GM18511 (cell line): ENCODE data around the gene LAMP2.
A peak's percentile ranks its signal among the peaks of the same experiment; 100 is the strongest.
"Not testable (repeated sequence)": the region's sequence is repeated elsewhere in the genome, so short reads cannot be mapped to it uniquely, and the experiment has no call there.

Experiments used
- ATAC-seq: cut with Tn5 transposase; IDR thresholded peaks from one replicate; pipeline ENCODE4 v1.9.1; 2021; ENCODE audit warnings: mild to moderate bottlenecking, moderate library complexity; ENCODE audit not compliant: unreplicated experiment

Gene LAMP2

DNA sequence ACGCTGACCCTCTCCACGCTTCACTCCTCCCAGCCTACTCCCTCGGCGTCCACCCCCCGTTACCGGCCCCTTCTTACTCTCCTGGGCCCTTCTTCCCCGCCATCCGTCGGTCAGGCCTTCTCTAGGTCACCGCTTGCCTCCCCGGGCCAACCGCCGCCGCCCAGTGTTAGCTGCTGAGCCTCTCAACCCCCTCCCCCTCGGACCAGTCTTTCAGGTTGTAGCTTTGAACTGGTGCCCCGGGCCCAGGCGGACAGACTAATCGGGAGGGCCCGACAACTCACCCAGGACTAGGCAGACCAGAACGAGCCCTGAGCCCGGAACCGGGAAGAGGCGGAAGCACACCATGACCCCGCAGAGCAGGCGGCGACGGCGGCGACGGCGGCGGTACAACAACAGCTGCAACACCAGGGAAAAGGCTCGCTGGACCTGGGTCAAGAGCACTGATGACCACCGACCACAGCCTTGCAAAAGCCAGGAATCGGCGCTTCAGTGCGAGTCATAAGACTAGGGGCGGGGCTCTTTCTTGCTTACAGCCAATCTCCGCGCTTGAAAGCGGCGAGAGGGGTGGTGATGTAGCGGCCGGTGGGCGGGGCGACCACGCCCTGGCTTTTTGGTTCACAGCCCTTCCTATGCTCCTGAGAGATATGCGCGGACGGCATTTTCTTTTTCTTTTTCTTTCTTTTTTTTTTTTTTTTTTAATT is at the start of gene LAMP2:
TSS of gene LAMP2 (minus strand) at position 472 of the 701 bp plus-strand sequence. CDS start at position 345, 127 bp downstream.
- ATAC-seq, result peak; percentile 95

DNA sequence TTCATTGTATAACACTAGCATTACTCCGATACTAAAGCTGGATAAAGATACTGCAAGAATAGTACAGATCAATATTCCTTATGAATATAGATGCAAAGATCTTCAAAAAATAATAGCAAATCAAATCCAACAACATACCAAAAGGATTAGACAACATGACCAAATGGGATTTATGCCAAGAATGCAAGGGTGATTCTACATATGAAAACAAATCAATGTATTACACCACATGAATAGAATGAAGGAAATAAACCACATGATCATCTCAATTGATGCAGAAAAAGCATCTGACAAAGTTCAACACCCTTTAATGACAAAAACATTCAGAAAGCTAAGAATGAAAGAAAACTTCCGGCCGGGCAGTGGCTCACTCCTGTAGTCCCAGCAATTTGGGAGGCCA is 48.8 kb upstream of the LAMP2 start:
- ATAC-seq, result no peak

DNA sequence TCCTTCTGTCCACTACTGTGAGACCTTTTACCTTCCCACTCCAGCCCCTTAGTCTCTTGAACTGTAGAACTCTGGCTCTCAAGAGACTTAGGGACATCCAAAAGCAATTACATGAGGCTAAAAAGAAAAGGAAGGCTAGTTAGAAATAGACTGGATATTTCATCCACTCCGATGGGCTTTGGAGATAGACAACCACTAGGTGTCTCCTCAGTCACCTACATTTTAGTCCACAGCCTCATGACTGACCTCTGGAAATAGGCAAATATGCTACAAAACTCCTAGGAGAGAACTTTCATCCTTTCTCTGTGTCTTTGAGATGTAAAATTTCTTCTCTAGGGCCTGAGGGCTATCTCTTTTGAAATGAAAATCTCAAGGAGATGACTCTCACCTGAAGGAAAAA is 45.1 kb upstream of the LAMP2 start:
- no peak for ATAC-seq

DNA sequence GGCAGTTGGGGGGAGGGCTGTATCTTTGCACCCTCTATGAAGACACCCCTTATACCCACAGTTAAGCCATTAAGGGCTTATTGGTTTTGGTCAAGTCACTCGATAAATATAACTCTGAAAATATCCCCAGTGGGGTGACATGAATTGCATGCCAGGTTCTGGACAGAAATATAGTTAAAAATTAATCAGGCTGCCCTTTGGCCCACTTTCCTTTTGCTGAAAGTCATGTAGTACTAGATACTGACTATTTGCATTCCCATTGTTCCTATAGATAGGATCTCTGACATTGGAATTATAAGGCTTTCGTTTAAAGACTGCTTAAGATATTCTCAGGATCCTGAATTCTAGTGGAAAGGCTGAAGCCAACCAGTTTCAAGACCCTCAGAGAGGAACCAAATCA is 43.5 kb upstream of the LAMP2 start:
- ATAC-seq, result no peak

DNA sequence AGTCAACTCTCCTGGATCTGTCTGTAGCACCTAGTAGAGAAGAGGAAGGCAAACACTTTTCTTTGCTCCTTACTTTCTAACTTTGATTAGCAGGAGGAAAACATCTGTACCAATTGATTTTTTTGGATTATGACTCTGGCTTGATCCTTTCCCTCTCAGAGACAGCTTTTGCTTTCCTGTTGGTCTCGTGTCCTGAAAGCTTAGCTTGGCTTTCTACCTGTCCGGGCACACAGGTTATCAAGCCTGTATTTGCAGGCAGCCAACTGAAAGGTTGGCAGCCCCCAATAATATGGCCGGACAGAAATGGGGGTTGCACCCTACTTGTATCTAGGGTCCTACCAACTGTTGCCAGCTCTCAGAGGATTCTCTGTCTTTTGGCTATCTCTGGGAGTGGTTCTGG is 43.1 kb upstream of the LAMP2 start:
- no peak for ATAC-seq

DNA sequence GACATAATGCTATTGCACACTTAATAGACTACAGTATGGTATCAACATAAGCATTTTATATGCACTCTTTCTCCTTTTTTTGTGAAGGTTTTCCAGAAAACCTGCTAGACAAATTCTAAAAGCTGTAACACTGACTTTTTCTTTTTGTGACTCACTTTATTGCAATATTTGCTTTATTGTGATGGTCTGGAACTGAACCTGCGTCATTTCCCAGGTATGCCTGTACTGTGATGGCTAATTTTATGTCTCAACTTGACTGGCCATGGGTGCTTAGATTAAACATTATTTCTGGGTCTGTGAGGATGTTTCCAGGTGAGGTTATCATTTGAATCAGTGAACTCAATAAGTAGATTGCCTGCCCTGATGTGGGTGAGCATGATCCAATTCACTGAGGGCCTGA is 35.5 kb upstream of the LAMP2 start:
- ATAC-seq, result no peak

DNA sequence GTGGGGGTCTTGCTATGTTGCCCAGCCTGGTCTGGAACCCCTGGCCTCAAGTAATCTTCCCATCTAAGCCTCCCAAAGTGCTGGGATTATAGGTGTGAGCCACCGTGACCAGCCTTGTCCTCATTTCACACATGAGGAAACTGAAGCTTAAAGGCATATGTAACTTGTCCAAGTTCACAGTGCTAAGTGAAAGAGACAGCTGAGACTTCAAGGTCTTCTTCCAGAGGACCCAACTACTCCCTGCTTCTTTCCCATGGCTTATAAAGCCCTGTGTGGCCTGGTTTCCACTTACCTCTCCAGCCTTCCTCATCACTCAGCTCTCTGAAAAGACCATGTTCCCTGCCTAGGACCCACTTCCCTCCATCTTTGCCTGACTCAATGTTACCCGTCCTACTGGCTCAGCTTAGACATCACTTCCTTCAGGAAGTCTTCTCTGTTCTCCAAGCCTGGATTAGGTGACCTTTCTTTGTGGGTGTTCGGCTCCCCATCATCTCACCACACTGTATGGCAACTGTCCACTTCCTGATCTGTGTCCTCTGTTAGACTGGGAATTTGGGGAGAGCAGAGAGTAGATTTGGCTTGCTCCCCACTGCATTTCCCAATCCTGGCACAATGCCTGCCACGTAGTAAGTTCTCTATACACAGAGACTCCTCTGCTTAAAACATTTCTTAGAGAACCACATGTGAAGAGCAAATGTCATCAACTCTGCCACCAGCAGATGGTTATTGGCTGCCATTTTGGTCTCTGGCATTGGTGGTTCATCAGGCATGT is 30.4 kb upstream of the LAMP2 start:
- ATAC-seq, result no peak

DNA sequence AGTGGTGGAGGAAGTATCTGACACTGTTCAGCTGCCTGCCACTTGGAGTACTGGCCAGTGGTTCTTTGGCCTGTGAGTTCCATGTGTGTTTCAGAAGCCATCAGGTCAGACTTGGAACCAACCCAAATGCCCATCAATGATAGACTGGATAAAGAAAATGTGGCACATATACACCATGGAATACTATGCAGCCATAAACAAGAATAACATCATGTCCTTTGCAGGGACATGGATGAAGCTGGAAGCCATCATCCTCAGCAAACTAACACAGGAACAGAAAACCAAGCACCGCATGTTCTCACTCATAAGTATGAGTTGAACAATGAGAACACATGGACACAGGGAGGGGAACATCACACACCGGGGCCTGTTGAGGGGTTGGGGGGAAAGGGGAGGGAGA is 21.0 kb upstream of the LAMP2 start:
- not testable (repeated sequence) for ATAC-seq

DNA sequence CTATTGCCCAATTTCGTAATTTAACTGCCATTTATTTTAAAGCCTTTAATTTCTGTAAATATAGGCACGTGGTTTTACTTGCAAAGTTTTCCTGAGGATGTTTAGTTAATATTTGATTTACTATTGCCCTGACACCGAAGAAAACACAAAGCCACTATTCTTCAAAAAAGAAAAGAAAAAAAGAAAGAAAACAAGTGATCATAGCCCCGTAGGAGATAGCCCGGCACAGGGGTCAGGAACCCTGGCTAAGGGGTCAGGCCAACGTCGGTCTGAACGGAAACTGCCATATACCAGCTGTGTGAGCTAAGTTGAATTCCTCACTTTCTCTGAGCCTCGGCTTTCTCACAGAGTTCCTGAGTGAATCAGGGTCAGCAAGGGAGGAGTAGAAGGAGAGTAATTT is 17.7 kb upstream of the LAMP2 start:
- no peak for ATAC-seq

DNA sequence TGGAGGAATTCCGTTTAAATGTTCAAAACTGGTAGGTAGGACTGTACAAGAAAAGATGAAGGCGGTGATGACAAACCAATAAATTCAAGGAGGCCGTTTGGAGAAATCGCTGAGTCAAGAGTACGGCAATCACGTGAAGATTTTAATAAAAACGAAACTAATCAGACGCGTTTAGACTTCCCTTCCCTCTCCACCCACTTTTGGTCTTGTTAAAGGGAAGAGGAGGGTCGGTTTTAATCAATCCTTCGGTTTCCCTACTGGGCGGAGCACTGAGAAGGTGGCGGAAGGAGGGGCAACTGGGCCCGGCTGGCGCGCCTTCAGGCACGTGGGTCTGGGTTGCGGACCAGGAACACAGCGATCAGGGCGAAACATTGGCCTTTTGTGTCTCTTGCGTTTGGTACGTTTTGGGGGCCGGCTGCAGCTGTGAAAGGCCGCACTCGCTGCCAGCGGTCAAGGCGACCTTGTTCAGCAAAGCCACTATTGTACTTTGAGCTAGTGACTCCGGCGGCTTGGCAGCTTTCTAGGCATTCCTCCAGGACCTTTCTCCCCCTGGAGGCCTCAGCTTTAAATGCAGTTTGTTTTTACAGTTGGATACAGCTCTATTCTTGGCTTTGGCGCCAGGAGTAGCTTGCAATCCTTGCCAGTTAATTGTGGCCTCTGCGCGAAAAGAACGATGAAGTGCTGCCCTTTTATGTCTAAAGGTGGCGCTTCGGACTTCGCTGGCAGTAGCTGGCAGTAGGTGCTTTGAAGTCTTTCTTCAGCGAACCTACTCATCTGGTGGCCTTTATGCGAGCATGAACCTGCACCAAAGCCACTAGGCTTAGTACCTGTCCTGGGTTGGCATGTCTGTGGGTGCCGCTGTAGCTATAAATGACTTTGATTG is 16.8 kb upstream of the LAMP2 start:
- peak; percentile 81 for ATAC-seq

DNA sequence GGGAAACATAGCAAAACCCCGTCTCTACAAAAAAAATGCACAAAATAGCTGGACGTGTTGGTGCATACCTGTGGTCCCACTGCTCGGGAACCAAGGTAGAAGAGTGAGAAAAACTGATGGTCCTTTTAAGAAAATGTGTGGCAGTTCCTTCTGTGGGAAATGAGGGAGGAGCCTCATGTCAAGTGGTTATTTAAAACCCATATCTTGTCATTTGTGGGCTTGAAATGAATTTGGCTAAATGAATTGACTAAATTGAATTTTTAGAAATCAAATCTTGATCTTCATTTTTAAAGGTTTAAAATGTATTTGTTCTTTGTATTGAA is 16.2 kb upstream of the LAMP2 start:
- peak; percentile 8 for ATAC-seq

DNA sequence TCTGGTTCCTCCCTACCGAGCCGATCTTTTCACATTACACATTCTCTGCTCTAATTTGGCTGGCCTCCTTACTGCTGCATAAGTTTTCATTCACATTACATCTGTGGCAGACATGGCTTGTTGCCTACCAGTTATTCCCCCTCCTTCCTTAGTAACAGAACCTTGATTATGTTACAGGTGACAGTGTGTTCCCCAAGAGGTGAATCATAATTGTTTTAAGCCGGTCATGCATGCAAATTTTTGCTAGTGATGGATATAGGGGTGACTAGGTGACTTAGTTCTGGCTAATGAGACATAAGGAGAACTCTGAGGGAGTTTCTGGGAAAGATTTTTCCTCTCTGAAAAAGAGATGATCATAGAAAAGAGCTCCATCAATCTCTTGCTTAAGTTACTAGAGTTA is 8.4 kb upstream of the LAMP2 start:
- no peak for ATAC-seq

DNA sequence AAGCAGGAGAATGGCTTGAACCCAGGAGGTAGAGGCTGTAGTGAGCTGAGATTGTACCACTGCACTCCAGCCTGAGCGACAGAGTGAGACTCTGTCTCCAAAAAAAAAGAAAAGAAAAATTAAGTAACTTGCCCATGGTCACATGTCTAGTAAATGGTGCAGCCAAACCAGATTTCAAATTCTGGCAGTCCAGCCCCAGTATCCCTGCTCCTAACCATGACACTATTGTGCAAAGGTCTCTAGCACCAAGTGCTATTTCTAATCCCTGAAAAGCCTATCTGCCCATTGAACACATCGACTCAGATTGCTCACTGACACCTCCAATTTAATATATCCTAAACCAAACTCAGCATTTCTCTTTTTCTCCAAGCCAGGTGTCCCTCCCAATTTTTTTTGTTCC is 7.6 kb upstream of the LAMP2 start:
- ATAC-seq, result no peak

DNA sequence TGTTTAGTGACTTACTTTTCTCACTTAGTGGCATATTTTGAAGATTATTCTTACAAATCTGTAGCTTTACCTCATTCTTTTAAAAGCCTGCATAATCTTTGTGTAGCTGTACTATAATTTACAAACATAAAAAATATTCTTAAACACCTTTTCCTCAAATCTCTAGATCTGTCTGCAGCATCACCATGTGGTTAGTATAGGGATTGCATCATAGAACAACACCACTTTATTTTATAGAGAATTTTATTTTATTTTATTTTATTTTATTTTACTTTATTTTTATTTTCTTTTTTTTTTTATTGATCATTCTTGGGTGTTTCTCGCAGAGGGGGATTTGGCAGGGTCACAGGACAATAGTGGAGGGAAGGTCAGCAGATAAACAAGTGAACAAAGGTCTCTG is 6.4 kb upstream of the LAMP2 start:
- not testable (repeated sequence) for ATAC-seq

DNA sequence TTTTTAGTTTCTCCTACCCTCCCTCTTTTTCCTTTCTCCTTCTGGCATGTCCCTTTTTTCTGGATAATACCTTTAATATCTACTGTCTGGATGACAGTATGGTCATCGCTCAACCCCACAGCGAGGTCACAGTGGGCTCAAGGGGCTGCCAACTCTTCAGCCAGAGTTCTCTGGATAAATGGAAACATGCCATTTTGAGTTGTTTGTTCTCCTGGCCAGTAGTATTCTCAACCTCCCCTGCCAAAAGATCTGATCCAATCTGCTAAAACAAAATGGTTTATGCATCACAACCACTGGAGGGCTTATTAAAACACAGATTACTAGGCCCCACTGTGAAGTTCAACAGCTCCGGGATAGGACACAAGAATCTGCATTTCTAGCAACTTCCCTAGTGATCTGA is 5.0 kb upstream of the LAMP2 start:
- ATAC-seq, result no peak

DNA sequence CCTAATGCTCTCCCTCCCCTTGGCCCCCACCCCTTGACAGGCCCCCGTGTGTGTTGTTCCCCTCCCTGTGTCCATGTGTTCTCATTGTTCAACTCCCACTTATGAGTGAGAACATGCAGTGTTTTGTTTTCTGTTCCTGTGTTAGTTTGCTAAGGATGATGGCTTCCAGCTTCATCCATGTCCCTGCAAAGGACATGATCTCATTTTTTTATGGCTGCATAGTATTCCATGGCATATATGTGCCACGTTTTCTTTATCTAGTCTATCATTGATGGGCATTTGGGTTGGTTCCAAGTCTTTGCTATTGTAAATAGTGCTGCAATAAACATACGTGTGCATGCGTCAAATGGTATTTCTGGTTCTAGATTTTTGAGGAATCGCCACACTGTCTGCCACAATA is 561 bp upstream of the LAMP2 start:
- peak; percentile 22 for ATAC-seq

DNA sequence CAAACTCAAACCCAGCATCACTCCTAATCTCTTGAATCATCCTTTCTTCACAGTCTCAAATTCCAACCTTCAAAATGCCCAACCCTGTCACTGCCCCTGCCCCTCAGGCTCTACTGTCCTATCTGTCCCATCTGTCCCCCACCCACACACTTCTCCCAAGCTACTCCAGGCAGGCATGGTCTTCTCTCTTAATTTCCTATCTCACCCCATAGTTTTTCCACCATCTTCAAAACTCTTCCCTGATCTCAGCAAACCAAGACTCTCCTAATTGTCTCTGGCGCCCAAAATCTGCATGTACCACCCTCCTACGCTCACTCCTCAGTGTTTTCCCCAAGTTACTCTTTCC is 644 bp downstream of the LAMP2 start:
- no peak for ATAC-seq

DNA sequence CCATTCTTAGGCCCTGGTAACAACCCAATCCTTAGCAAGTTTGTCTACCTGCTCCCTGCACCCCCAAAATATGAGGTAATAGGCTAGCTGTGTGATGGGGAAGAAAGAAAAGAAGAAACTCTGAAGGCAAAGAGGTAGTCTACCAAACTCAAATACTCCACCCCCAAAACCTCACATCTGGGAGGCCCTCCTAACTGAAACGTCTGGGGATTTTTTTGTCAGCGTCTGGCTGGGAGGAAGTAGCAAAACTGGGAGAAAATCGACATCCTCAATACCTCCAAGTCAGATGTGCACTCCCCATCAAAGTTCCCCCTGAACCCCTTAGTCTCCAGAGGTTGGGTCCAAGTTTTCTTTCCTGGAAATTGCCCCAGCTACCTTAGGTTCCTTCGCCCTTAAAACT is 1.0 kb downstream of the LAMP2 start:
- ATAC-seq, result no peak

DNA sequence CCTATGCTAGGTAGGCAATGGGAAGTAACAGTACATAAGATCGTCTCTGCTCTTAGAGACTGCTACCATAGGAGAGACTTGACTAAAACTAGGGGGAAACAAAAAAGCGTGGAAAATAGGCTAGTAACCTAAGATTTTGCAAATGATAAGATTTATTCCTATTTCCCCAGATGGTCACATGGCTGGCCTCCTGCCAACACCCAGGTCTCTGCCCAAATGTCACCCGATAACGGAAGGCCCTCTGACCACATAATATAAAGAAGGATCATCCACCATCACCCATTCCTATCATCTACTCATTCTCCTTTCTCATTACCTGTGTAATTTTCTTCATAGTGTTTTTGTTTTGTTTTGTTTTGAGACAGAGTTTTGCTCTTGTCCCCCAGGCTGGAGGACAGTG is 4.7 kb downstream of the LAMP2 start:
- no peak for ATAC-seq

DNA sequence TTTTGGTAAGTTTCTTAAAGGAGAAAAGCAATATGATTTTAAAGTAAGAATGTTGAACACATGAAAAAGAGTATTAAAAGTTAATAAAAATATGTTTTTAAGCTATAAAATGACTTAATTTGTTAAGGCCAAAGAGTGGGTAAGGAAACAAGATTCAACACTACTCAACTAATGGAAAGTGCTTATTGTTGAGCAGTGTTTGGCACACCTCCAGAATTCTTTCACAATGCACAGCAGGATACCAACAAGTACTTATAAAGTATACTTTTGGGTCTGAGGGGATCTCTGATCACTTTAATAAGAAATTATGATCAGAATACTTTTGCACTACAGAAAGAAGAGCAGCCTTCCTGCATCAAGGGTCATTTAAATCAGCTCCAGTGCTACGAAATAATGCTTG is 5.9 kb downstream of the LAMP2 start:
- no peak for ATAC-seq

DNA sequence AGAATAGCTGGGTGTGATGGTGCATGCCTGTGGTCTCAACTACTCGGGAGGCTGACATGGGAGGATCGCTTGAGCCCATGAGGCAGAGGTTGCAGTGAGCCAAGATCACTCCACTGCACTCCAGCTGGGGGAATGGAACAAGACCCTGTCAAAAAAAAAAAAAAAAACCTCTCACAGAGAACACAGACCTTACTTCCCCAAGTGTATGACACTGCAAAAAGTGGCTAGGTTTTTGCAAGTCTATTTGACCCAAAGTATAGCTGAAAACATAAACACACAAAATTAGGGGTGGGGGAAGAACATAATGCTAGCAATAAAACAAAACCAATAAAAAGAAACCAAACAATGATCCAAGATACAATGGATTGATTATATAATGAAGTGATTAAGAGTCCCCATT is 6.7 kb downstream of the LAMP2 start:
- no peak for ATAC-seq

DNA sequence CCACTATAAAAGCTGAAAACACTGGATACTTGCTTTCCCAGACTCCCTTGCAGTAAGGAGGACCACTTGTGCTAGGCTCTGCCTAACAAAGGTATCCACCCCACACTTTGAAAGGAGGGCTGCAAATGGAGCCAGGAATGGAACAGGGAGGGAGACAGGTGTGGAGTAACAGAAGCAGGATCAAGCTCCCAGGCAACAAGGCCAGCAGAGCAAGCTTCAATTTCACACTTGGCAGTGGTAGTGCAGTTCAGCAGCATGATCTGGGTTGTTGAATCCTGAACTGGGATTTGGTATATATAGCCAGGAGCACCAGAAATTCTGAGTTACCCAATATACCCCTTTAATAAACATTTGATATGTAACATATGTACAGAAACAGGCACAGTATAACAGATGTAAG is 9.8 kb downstream of the LAMP2 start:
- ATAC-seq, result no peak
